Activated CD4-positive, alpha-beta T cell treated with anti-CD3 and anti-CD28 coated beads for 24 hours (primary cell): ENCODE measurements around the gene STUM.

Experiments used
- DNase-seq, 2 donors: peaks; one replicate each; pipeline ENCODE4 v3.0.0-alpha.2; 2020; ENCODE audit warnings: low read depth in 2 of 2

Gene STUM

DNA sequence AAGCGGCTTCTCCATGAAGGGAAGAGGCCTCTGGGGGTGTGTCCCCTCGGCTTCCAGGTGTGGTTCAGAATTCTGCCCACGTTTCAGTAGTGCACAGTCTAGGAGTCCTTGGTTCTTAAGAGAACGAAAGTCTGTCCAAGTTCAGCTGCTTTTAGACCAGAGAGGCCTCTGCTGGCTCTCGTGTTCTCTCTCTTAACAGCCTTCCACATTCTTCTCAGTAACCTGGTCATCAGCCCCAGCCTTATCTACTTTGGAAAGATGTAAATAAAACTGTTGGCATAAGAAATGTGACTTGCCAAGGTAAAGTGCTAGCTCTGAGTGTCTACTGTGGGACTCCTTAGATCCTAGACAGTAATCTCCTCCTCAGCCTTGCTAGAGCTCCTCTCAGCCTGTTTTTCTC is 15.3 kb upstream of the STUM start:
- DNase-seq: no peak

DNA sequence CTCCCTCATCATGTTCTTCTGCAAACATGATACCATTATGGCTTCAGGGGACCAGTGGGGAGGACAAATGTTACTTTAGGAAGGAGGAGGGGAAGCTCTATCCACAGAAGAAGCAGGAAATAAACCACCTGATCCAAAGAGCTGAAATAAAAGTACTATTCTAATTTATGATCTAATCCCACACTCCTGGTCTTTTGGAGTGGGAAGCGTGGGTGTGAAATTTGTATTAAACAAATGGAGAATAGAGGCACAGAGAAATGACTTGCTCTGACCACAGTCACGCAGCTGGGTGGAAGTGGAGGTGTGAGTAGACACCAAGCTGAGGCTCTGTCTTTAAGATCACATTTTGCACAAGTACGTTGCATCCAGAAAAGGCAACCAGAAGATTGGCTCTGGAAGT is 14.5 kb upstream of the STUM start:
- DNase-seq: no peak

DNA sequence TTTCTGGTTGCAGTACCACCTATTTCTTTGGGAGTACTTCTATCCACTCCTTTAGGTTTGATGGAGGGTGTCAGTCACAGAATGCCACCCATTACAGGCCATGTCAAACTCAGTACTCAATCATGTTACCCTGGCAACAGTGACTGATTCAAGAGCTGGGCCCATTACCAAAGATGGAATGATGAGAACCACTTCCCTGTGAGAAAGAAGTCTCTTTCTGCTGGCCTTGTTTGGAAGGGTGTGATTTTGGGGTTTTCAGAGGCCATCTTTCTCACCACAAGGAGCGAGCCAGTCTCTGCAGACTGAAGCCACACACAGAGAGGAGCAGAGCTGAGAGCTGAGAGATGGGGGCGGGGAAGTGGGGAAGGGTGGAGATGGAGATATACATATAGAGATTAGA is 13.9 kb upstream of the STUM start:
- no peak for DNase-seq

DNA sequence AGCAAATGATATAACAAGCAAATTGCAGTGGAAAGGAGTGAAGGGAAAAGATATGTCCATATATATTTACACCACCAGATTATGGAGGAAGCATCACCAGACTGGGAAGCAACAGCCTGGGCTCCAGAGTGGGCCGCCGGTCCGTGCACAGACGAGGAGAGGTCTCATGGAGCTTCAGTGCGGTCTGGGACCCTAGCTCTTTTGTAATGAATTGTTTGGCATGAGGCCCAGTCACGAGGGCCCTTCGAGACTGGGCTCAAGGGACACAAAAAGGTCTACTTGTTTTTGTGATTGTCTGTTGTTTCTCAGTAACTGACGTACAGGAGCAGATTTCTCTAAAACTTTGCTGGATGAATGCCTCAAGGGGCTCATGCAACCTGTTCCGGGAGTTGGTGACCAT is 12.9 kb upstream of the STUM start:
- no peak for DNase-seq

DNA sequence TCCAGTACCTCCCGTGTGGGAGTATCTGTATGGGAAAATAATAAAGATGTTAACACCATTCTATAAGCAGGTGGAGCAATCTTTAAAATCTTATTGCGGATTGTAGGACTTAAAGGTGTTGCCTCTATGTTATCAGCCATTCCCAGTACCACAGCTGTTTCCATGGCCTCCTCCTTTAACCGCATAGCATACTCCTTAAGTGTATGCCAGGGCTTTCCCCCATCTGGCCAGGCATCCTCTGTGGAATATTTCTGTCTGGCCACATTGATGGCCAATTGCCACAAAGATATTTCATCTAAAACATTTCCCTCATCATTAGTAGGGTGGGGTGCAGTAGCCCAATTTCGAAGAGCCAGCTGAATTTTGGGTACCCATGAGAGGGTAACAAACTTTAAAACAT is 7.3 kb upstream of the STUM start:
- DNase-seq: no peak

DNA sequence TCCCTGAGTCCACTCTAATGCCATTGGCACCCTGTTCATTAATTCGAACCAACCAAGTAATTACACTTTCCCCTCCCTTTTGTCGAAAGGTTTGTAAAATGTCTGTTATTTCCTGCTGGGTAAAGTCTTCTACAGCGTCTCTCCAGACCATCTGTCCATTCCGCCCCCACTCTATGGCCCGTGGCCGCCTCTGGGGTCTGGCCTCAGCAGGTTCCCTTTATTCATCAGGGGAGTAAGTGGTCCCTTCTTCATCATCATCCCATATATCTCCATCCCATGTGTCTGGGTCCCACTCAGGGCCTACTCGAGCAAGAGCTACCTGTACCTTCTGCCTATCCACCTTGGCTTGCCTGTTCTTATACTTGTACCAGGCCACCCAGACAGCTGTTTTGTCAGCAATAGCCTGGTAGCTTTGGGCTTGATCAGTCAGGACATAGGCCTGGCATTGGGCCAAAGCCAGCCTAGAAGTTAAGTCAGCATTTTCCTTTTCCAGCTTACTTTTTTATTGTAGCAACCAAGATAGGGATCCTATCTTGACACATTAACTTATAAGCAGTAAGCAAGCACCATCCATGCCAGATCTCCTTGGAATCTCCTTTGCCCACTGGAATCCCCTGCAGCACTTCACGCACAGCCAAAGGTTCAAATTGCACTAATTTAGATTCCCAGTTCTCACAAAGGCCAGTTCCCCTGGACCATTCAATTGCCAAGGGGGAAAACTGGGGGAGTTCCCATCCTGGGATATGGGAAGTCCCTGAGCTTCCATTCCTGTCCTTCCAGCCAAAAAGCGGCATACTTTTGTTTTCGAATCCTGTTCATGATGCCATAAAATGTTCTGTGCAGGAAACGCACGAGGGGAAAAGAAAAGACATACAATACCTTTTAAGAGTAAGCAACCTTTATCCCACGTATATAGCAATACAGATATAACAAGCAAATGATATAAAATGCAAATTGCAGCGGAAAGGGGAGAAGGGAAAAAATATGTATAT is 6.6 kb upstream of the STUM start:
- no peak for DNase-seq

DNA sequence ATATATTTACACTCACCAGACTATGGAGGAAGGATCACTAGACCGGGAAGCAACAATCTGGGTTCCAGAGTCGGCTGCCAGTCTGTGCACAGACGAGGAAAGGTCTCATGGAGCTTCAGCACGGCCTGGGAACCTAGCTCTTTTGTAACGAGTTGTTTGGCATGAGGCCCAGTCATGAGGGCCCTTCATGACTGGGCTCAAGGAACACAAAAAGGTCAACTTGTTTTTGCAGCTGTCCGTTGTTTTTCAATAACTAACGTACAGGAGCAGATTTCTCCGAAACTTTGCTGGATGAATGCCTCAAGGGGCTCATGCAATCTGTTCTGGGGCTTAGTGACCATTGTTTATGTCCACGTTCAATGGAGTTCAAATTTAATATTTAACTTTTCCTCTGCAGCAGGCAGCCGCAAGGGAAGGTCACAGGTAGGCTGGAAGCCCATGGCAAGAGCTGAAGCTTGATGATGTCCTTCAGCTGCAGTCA is 5.9 kb upstream of the STUM start:
- no peak for DNase-seq

DNA sequence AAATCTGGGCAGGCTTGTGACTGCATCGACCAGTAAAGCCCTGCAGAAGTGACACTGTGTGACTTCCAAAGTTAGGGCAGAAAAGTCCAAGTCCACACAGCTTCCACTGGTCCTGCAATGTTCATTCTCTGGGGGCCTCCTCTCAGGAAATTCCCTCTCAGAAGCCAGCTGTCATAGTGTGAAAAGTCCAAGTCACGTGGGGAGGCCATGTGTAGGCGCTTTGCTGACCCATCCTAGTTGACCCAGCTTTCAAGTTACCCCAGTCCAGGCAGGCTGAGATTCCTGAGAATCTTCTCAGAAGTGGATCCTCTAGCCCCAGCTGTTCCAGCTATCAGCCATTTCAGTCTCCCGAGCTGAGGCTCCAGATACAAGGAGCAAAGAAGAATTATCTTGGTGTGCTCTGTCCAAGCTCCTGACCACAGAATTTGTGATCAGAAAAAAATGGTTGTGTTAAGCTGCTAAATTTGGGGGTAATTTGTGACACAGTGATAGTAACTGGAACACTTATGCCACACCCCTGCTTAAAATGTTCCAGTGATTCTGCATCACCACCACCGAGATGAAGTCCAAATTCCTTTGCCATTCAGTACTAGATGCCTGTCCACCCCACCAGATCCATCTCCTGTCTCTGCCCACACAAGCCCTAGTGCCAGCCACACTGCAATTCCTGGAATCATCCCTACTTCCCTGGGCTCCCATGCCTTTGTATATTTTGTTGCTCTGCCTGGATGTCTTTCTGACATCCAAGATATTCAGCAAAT is 2.5 kb upstream of the STUM start:
- DNase-seq: no peak

DNA sequence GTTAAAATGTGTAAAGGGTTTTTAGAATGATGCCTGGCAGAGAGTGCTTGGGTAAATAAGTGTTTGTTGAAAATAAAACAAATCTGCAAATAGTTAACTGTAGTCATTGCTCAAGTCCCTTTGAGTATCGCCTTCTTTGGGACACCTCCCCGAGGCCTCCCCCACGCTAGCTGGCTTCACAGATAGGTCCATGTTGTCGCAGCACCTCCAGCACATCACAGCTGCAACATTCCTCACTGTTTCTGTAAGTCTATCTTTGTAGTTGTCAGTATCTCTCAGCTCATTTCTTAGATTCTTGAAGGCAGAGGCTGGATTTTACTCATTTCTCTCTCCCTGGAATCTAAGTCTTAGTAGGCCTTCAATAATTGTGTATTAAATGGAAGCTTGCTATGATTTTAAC is 1.6 kb upstream of the STUM start:
- DNase-seq: no peak

DNA sequence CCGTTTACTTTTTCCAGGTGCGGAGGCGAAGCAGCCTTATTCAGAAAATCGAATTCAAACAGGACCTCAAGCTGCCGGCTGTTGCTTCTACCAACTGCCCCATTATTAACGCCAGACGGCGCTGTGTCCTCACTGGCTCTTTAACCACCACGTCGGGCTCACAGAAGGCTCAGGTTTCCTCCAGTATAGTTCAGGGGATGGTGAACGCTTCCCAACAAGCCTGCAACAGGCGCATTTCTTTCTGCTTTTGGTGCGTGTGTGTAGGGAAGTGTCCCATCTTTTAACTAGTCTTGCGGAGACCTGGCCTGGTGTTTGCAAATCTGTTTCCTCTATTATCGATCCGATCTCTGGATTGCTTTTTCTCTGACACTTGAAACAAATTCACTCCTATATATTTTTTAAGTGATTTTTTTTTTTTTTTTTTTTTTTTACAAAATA is 791 bp upstream of the STUM start:
- DNase-seq: peak; percentile 46 to 54

DNA sequence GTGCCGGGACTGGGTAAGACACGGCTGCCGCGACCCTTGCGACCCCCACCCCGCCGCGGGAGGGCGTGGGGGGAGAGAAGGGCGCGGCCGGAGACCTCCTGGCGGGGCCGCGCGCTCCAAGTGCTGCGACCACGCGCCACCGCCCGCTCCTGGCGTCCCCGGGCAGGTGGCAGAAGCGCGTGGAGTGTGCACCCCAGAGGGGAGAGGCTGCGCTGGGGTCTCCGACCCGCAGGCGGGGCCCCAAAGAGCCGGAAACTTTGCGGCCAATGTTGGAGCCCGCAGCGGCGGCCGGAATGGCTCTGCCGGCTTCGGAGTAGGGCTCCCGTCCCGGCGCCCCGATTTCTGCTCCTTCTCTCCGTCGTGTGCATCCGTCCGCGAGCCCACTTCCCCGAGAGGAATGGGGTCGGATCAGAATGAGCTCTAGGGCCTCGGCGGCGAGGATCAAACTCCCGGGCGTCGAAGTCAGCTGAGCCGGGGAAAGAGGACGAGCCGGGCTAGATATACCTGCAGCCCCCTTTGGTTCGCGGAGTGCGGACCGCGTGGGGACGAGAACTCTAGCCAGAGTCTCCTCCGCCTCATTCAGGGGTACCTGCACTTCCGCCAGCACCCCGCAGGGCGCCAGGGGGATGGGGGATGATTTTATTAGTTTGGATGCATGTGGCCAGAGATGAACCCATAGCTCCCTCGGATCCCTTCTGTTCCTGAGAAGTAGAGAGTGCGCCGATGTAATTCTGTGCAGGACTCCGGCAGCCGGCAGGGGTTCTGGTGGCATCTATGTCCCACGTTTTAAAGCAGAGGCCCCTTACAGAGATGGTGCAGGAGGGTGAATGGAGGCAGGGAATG is 751 bp downstream of the STUM start:
- DNase-seq: no peak

DNA sequence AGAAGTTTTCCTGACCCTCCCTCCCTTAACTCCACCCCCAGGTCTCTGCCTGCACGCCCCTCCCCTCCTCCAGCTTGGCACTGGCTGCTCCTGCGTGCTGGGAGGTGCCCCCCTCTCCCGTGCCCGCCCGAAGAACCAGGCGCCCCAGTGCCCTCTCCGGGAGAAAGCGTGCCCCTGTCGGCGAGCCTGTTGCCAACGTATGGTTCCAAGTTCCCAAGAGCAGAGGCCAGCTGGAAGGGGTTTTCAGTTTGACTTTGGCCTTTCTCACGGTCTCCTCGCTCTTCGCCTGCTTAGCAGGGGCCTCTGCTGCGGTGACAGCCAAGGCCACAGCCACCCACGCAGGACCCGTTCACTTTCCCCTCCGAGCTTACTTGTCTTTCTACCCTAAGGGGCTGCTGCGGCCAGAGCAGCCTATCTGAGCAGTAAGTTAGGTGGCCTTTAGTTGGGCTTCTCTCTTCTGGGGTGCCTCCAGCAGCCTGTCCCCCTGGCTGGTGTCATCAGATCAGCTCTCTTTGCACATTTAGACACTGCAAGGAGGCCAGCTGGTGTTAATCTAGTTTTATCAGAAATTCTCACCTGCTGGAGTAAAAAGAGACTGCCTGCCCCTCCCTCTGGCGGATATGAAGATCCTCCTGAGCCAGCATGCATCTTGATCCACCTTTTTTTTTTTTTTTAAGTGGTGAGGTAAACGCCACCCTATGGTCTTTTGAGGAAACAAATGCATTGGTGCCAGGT is 1.5 kb downstream of the STUM start:
- DNase-seq: peak in 1 of 2 donors; percentile 6

DNA sequence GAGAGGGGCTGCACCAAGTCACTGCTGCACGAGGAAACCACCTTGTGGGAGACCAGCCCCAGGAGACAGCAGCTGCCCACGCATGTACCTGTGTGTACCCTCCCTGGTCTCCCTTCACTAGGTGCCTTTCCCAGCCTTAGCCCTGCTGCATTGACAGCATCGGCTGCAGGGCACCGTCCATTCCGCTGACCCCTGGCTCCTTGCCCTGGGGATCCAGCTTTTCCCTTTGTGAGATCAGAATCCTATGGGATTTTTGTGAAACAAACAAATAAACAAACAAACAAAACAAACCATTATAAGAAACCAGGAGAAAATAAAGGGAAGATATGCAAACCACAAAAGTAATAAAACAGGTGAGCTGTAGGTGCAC is 2.1 kb downstream of the STUM start:
- DNase-seq: no peak

DNA sequence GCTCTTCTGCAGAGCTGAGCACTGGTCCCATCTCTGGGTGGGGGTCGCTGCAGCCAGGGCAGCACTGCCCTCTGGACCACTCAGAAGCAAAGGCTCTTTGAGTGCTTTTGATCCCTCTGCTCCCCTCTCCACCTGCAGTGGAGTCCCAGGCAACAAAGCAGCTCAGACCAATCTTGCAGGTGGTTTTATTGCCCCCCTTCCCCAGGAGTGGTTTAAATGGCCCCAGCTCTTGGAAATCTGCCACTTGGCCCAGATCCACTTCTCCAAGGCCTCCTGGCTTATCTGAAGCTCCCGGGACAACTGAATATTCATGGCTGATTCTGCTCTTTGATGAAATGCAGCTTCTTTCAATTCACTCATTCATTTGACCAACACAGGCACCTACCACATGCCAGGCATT is 2.7 kb downstream of the STUM start:
- DNase-seq: no peak

DNA sequence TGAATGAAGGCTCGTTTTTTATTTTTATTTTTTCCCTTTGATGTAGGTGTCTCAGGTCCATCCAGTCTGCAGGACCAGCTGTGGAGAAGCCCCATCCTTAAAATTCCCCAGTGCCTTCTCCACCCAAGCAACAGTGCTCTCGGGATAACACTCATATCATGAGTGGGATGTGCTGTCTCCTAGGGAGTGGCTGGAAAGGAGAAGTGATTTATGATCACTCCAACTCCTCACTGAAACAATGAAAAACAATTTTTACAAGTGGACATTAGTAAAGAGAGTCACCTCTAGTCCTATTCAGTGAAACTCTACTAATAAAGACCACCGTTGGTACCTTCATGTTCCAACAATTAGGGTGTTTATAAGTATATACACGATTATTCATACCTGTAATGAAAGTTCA is 3.5 kb downstream of the STUM start:
- DNase-seq: no peak

DNA sequence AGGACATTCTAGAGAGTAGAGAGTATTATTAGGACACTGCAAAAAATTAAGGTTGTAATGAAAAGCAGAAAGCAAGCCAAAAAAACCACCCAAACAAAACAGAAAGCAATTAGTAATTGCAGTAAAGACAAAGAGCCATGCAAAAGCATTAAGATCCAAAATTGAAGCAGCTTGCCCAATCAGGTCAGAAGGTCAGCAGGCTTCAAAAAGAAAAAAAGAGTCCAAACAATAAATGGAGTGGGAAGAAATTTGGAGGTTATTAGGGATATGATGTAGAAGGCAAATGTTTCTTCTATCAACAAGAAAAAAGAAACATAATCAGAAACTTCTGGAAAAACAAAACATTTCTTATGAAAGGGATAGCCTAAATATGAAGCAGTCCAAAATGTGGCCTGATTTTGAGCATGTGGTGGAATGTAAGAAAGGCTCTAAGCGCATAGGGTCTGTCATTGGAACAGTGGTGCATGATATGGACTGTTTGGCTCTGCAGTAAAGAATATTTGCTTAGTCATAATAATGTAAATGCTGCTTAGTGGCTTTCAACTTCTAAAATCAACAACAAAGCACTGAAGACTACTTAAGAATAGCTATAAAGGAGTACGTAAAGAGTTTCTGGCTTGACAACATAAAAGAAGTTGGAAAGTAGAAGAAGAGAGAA is 4.8 kb downstream of the STUM start:
- DNase-seq: no peak

DNA sequence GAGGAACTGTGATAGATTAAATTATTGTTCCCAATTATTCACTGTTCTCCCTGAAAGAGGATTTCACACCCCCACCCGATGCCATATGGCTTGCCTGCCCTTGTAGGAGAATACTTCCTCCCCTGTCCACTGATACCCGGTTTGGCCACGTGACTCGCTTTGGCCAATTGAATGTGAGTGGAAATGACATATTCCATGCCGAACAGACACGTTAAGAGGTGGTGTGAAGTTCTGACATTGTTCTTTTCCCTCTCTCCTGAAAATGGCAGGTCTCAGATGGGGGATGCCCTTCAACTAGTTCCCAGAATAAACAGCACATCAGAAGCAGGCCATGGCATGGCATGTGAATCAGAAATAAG is 5.3 kb downstream of the STUM start:
- no peak for DNase-seq

DNA sequence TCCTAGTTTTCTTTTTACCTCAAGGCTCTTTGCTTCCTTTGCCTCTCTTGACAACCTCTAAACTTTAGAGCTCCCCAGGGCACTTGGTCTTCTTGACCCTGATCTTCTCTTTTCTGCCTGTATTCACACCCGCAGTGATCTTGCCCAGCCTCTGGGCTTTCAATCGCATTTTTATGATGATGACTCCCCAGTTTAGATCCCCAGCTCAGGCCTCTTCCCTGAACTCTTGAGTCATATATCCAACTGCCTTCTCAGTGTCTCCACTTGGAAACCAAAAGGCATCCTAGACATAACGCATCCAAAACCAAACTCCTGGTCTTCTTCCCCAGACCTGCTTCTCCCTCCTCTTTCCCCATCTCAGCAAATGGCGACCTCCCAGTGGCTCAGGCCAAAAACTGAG is 6.5 kb downstream of the STUM start:
- DNase-seq: no peak

DNA sequence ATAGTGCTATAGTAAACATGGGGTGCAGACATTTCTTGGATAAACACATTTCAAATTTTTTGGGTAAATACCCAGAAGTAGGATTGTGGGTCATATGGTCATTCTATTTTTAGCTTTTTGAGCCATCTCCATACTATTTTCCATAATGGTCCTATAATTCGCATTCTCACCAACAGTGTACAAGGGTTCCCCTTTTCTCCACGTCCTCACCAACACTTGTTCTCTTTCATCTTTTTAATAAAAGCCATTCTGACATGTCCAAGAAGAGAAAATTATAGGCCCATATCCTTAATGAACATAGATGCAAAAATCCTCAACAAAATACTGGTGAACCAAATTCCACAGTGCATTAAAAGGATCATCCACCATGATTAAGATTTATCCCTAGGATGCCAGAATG is 8.9 kb downstream of the STUM start:
- no peak for DNase-seq

DNA sequence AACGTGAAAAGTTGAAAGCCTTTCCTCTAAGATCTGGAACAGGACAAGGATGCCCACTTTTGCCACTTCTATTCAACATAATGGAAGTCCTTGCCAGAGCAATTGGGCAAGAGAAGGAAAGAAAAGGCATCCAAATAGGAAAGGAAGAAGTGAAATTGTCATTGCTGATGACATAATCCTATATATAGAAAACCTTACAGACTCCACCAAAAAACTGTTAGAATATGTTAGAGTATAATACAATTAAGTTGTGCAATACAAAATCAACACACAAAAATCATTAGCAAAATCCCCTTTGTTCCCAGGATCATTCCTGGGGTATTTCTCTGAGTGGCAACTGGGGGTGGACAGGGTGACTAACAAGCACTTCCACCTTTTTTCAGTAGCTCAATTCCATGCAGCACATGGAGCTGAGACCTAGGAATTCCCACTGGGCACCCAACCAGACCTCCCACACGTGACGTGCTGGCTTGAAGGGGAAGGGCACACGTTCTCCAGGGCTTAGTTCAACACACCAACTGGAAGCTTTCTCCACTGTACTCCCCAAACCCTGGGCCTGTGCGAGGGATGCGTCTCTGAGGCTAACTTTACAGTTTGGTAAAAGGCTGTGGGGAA is 9.6 kb downstream of the STUM start:
- DNase-seq: no peak
